Right lung (tissue), 5 donors: ENCODE results near the gene CELF2. TPM values are rescaled to one million over a fixed set of nuclear protein-coding genes. Genes with fewer than 3 reads are reported as not detected.
A peak's percentile ranks its signal among the peaks of the same experiment; 100 is the strongest.

ENCODE experiments used
- DNase-seq, 2 donors: peaks; one replicate each; pipeline ENCODE4 v3.0.0-alpha.2; 2013
- polyA plus RNA-seq, 5 donors: library from polyadenylated mRNA; unstranded; fragments of 120-200 nt; gene quantifications; one replicate each; pipeline versions ENCODE4 v1.2.1 to v1.2.3, GENCODE V29; 2013; ENCODE audit warnings: inconsistent platforms in 1 of 5, low replicate concordance in 1 of 5; ENCODE audit not compliant: insufficient read length in 5 of 5, insufficient read depth in 1 of 5

Gene CELF2
- polyA plus RNA-seq, 5 donors, result 40.6 to 73.4 (median 59.8) TPM

GRCh38 chr10:11245095-11245479 lies 227.4 kb downstream of the CELF2 start:
- DNase-seq, result no peak

- DNase-seq, result no peak
Measured at GRCh38 chr10:11245510-11245909, 227.8 kb downstream of the CELF2 start.

DNA sequence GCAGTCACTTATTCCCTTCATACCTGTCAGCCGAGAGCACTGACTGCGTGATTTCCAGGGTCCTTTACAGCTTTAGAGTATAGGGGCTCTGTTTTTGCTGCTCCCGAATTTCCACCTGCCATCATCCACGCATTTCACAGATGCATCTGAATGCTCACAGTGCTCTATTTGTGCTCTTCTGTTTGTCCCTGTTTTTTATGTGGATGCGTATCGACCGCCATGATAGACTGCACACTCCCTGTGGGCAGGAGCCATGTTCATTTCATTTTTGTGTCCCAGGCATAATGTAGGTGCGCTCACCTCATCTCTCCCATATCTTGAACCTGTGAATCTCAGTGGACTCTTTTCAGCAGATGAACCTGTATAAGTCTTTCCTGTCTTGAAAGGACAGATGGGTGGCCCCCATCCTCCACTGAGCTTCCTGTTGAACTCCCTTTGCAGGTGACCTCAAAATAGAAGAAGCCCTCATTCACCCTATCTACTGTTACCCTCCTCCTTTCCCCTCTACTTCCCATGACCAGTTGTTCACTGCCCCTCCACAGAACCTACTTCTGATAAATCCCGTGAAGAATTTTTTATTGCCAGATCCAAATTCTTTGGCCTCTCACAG lies 228.4 kb downstream of the CELF2 start:
- DNase-seq, result no peak

DNA sequence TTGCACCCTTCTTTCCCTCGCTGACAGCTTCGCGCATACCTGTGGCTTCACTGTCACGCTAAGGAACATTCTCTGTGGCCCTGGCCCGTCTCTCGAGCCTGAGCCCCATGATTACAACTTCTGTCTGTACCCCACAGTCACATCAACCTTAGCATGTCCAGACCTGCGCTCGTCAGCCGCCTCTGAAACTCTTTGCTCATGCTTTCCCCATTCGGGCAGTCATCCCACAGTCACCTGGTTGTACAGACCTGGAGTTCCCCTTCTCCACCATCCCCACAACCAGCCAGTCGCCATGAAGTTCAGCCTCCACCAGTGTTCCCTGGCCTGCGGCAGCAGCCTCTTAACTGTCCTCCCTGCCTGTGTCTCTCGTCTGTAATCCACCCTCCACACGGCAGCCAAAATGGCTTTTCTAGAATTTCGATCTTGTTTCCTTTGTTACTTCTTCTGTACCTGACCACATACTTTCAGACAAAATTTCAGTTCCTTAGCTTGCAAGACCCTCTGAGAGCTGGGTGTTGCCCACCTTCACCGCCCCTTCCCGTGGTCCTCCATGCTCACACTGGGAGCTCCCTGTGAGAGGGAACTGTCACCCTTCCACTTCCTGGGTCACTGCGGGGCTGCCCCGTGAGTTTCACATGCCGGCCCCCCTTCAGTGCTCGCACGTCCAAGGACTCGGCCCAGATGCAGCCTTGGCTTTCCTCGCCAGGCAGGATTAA lies 229.2 kb downstream of the CELF2 start:
- no peak for DNase-seq

DNA sequence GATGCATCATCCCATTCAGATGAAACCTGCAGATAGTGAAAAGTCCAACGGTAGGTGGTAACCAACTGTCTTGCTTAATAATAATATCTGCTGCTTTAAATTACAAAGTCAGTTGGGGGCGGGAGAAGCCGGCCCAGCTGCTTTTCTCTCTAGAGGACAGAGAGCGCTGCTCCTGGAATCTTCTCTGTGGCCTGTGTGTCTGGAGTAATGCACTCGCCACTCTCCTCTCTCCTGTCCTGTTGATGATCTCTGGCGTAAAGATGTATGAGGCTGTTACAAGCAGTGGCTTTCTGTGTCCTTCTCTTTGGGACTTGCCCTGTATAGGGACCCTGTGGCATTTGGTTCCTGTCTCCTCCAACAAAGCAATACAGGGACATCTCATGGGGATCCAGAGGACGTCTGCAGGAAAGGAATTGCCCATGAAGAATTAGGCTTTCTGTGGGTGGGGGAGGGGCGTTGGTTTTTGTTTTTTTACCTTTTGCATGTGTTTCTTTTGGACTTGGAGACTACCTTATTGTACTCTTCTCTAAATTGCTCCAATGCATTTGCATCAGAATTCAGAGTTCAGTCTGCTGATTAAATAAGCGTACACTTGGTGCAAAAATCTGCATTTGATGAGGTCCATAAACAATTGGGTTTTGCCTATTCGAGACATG lies 231.6 kb downstream of the CELF2 start:
- DNase-seq, result no peak

- no peak for DNase-seq
Measured at GRCh38 chr10:11249808-11250195, 232.1 kb downstream of the CELF2 start.

DNA sequence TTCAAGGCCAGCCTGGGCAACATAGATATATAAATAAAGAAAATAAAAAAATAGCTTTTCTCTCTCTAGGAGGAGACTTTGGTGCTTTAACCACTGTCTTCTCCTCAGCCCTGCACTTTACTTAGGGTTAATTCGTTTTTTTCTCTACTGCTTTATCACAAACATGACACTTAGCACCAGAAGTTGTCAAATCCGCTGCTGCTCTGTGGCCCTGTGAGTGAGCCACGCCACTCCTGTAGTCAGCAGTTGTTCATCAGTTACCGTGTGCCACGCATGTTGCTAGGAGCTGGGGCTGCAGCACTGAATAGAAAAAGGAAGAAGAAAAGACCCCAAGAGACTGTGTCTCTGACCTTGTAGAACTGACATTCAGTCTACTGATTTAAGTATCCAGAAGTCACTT lies 232.6 kb downstream of the CELF2 start:
- DNase-seq, result no peak

DNA sequence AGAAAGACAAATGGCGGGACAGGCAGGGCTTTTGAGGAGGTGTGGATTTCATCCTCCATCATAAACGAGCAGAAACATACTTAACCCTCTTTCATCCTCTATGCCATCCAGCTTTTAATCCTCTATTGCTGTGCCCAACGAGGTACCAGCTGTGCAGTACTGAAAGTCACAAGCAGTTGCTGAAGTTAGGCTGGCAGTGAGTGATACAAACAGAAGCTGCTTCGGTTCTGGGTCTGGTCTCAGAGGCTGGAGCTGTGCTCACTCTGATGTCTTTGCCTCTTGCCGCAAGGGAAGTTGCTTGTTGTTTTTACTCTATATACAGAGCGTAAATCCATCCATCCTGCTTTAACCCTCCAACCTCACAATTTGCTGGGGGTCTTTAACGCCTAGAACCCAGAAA lies 235.2 kb downstream of the CELF2 start:
- no peak for DNase-seq

DNA sequence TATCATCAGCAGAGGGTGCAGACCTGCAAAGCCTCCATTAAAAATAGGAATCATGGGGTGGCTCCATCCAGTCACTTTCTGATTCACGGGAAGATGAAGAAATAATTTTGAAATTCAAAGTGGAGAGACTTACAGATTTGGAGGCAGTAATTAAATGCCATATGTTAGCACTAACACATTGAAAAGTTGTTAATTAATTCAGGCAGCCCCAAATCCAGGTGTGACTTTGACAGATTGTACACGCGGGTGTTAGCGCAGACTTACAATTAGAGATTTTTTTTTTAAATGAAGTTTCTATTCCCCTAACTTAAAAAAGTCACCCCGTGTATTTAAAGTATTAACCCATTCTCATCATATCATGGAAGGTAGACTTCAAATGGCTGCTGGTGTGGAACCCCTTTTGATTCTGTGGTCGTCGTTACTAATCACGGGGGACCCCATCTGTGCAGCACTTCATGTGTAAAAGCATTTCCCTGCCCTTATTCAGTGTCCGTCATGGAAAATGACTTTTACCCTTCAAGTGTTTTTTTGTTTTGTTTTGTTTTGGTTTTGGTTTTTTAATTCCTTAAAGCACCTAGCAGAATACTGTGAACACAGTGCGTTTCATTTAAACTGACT lies 235.8 kb downstream of the CELF2 start:
- no peak for DNase-seq

GRCh38 chr10:11255156-11255555 lies 237.5 kb downstream of the CELF2 start:
- no peak for DNase-seq

- no peak for DNase-seq
Measured at GRCh38 chr10:11255796-11256444, 238.2 kb downstream of the CELF2 start.

- no peak for DNase-seq
Measured at GRCh38 chr10:11256896-11257295, 239.2 kb downstream of the CELF2 start.

DNA sequence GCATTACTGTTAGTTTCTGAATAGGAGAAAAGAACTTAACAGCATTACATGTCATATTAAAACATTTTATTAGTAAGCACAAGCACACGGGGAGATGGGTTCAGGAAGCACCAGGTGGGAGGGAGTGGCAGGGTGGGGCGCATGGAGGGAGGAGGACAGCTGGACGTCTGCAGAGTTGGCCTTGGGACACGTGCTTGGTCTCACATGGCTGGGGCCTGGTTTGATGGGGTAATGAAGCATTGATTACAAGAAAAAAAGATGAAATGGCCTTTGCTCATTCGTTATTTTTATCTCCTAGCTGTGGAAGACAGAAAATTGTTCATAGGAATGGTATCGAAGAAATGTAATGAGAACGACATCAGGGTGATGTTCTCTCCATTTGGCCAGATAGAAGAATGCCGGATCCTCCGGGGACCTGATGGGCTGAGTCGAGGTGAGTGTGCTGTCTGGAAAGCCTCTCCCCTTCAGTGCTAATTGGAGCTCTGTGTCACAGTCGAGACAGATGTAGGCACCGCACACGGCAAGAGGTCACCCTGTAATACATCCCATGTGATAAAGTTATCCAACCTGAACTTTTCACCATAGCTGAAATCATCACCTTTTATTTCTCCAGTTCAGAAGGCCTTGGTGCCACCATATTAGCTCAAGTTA lies 239.9 kb downstream of the CELF2 start:
- no peak for DNase-seq

- DNase-seq, result no peak
Measured at GRCh38 chr10:11260170-11260569, 242.5 kb downstream of the CELF2 start.

DNA sequence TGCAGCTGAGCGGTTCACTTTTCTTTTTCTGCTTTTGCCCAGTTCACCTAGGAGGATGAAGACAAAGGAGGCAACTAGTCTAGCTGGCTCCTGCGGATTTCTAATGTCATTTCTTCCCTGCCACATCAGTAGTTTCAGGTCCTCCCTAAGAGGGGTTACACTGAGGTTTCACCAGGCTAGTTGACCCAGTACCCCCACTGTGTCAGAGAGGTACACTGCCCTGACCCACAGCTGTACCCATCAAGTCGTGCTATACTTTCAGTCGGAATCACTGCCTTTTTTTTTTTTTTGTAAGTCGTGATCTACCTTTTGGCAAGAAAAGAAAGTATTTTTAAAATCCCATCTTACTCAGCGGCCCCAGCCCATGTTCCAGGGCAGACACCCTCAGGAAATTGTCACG lies 243.5 kb downstream of the CELF2 start:
- DNase-seq, result no peak

DNA sequence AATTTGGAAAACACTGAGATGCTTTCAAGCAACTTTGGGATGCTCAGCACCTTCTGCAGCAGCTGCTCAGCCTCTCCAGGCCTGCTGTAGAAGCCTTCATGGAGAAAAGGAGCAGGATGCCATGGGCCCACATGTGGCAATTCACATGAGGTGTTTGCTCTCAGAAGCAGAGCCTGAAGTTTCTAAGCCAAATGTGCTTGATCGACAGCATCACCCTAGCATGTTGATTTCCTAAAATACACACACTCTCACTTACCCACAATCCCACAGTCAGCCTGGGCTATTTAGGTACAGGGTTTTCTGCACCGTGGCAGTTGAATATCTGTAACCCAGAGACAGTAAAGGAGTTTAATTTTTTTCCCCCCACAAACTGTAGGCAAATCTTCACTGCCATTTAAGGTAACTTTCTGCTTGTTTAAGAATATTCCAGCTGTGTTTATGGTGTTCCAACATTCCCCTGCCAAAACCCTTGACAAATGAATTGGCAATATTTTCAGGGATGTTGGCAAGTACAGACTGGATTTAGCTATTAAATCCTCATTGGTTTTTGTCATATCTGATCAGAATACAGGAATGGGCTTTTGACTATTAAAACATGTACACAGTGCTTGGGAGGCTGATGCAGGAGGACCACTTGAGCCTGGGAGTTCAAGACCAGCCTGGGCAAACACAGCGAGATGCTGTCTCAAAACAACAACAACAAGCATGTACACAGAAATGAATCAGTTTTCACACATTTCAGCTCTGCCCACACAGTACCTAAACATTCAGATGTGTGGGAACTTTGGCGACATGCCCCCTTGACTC lies 244.2 kb downstream of the CELF2 start:
- DNase-seq, result no peak

DNA sequence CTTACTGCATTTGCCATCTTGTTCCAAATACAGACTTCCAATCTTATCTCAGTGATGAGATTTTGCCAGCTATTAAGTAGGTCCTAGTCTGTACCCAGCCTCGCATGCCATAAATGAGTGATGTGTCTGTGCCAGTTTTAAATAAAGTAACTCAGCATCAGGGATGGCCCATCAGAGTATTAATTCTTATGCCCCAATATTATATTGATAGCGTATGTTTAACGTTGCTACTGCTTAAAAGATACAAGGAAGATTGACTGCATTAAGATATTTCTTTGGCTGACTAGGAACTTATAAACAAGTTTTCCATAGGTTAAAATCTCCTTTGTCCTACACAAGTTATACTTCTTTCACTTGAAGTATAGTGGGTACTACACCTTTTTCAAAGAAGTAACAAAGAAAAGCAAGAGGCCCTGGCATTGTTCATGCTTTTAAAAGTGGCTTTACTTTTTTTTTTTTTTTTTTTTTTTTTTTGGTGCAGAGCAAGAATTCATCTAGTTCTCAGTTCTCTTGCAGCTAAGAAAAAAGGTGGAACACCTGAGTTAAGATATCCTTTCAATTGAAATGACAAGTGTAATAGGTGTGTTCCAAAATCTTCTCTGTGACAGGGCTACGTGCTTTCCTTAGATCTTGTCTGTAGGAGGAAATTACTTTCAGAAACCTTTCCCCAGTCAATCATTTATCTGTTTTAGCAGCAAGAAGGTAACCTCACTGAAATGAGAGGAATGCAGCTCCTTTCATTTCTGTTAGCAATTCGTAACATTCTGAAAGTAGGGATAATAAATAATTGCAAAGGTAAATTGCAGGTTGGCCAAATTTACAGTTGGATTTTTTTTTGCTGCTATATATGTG lies 245.0 kb downstream of the CELF2 start:
- DNase-seq, result no peak

GRCh38 chr10:11263767-11264166 lies 246.1 kb downstream of the CELF2 start:
- DNase-seq, result no peak

GRCh38 chr10:11264296-11265048 lies 246.8 kb downstream of the CELF2 start:
- peak; percentile 38 to 63 for DNase-seq
